NB4 (cell line): ENCODE results near the gene NGEF.

Experiments
- DNase-seq: peaks from one replicate; pipeline ENCODE4 v3.0.0; 2010; ENCODE audit warnings: low read depth
- H3K4me3 ChIP-seq: one replicate; pipeline ENCODE4 v1.5.1; 2011; ENCODE audit warnings: mild to moderate bottlenecking, low read depth, low read length, moderate library complexity
- CTCF ChIP-seq: IDR thresholded peaks from one replicate; pipeline ENCODE4 v1.5.1; 2012; ENCODE audit warnings: low read depth, low read length
- MAX ChIP-seq: IDR thresholded peaks from 2 replicates; pipeline ENCODE4 v1.6.1; 2011; ENCODE audit warnings: low read depth, low read length
- MYC ChIP-seq: IDR thresholded peaks from 2 replicates; pipeline ENCODE4 v1.6.1; 2011; ENCODE audit warnings: low read depth, low read length
- POLR2A ChIP-seq: IDR thresholded peaks from 2 replicates; pipeline ENCODE4 v1.6.1; 2011; ENCODE audit warnings: mild to moderate bottlenecking; ENCODE audit not compliant: insufficient read length; ENCODE audit errors: extremely low read depth

NGEF gene

GRCh38 chr2:232892843-232893242 lies 120.2 kb downstream of the NGEF start:
- no peak overlapping the region for H3K4me3 ChIP-seq
- TF ChIP-seq CTCF (no peak), MAX (no peak), POLR2A (no peak), MYC (no peak)
- DNase-seq: no peak

GRCh38 chr2:232892221-232892620 lies 120.8 kb downstream of the NGEF start:
- TF ChIP-seq MYC (no peak), POLR2A (no peak), MAX (no peak), CTCF (no peak)
- no peak for DNase-seq
- no peak overlapping the region for H3K4me3 ChIP-seq

- TF ChIP-seq POLR2A (no peak), CTCF (no peak), MYC (no peak), MAX (no peak)
- no peak for DNase-seq
- H3K4me3 ChIP-seq: no peak overlapping the region
These were observed 121.4 kb downstream of the NGEF start for GRCh38 chr2:232891621-232892071.

GRCh38 chr2:232890896-232891601 lies 122.0 kb downstream of the NGEF start:
- TF ChIP-seq CTCF: no peak
- TF ChIP-seq MAX: peak; percentile 83
- peak; percentile 28 for DNase-seq
- no peak overlapping the region for H3K4me3 ChIP-seq

GRCh38 chr2:232890536-232890895 lies 122.5 kb downstream of the NGEF start:
- no peak for TF ChIP-seq POLR2A
- no peak for TF ChIP-seq MAX

GRCh38 chr2:232889876-232890401 lies 123.1 kb downstream of the NGEF start:
- no peak for DNase-seq
- no peak overlapping the region for H3K4me3 ChIP-seq
- no peak for TF ChIP-seq MYC
- TF ChIP-seq CTCF: no peak
- TF ChIP-seq POLR2A: no peak
- TF ChIP-seq MAX: no peak

More at GRCh38 chr2:232890536-232890895, 122.5 kb downstream of the NGEF start:
- no peak overlapping the region for H3K4me3 ChIP-seq
- no peak for DNase-seq
